ENCODE results near the gene SLC25A21. TPM values are rescaled to one million over a fixed set of nuclear protein-coding genes. Genes with fewer than 3 reads are reported as not detected.

SLC25A21 gene
- total RNA-seq, 1 donor from 2014 or later, result not detected

GRCh38 chr14:36951380-36951911 is 221.0 kb downstream of the SLC25A21 start:
- no peak for TF ChIP-seq CTCF (IDR thresholded peaks at IDR 0.05)
- Mint-ChIP-seq H3K36me3 (ENCODE audit: low read depth) (no peaks in the 10 kb centered on the region), H3K4me1 (no peaks in the 10 kb centered on the region), H3K27me3 (no peaks in the 10 kb centered on the region), H3K9me3 (no peaks in the 10 kb centered on the region), H3K27ac (no peak overlapping the region), H3K4me3 (no peak overlapping the region)
- ChIA-PET CTCF (no interaction called here), POLR2A (no interaction called here)
- no peak for ATAC-seq (ENCODE audit: low read depth)
- DNase-seq, result no peak
- intact Hi-C loops (cut with micrococcal nuclease), result no loop called here

- Mint-ChIP-seq H3K36me3 (ENCODE audit: low read depth) (no peaks in the 10 kb centered on the region), H3K27ac (no peak overlapping the region), H3K4me3 (no peak overlapping the region), H3K4me1 (no peaks in the 10 kb centered on the region), H3K27me3 (no peaks in the 10 kb centered on the region), H3K9me3 (no peaks in the 10 kb centered on the region)
- ATAC-seq (ENCODE audit: low read depth) (no peak), DNase-seq (no peak)
- no peak for TF ChIP-seq CTCF (IDR thresholded peaks at IDR 0.05)
- POLR2A ChIA-PET, result no interaction called here
- CTCF ChIA-PET, result no interaction called here
- intact Hi-C loops (cut with micrococcal nuclease), result no loop called here
Observed at GRCh38 chr14:36950812-36951211, 221.6 kb downstream of the SLC25A21 start.

- POLR2A ChIA-PET, result no interaction called here
- H3K27me3 Mint-ChIP-seq, result no peaks in the 10 kb centered on the region
- no peak for TF ChIP-seq CTCF (IDR thresholded peaks at IDR 0.05)
- H3K4me1 Mint-ChIP-seq, result no peaks in the 10 kb centered on the region
- no peaks in the 10 kb centered on the region for H3K36me3 Mint-ChIP-seq (ENCODE audit: low read depth)
- H3K4me3 Mint-ChIP-seq, result no peak overlapping the region
- CTCF ChIA-PET, result no interaction called here
- ATAC-seq (ENCODE audit: low read depth), result no peak
- intact Hi-C loops (cut with micrococcal nuclease), result no loop called here
- no peak overlapping the region for H3K27ac Mint-ChIP-seq
- DNase-seq, result no peak
- H3K9me3 Mint-ChIP-seq, result no peaks in the 10 kb centered on the region
Observed at GRCh38 chr14:36949371-36949770, 223.0 kb downstream of the SLC25A21 start.

- no peaks in the 10 kb centered on the region for H3K4me1 Mint-ChIP-seq
- H3K27ac Mint-ChIP-seq, result no peak overlapping the region
- ATAC-seq (ENCODE audit: low read depth) (no peak), DNase-seq (no peak)
- H3K4me3 Mint-ChIP-seq, result no peak overlapping the region
- H3K27me3 Mint-ChIP-seq, result no peaks in the 10 kb centered on the region
- CTCF ChIA-PET, result no interaction called here
- no peaks in the 10 kb centered on the region for H3K9me3 Mint-ChIP-seq
- H3K36me3 Mint-ChIP-seq (ENCODE audit: low read depth), result no peaks in the 10 kb centered on the region
- POLR2A ChIA-PET, result no interaction called here
- intact Hi-C loops (cut with micrococcal nuclease), result no loop called here
- TF ChIP-seq CTCF (IDR thresholded peaks at IDR 0.05), result no peak
Observed at GRCh38 chr14:36948157-36948859, 224.1 kb downstream of the SLC25A21 start.

GRCh38 chr14:36947362-36947761 is 225.0 kb downstream of the SLC25A21 start:
- no peak overlapping the region for H3K27ac Mint-ChIP-seq
- ATAC-seq (ENCODE audit: low read depth) (no peak), DNase-seq (no peak)
- no peak overlapping the region for H3K4me3 Mint-ChIP-seq
- POLR2A ChIA-PET, result no interaction called here
- CTCF ChIA-PET, result no interaction called here
- no peaks in the 10 kb centered on the region for H3K27me3 Mint-ChIP-seq
- H3K4me1 Mint-ChIP-seq, result no peaks in the 10 kb centered on the region
- intact Hi-C loops (cut with micrococcal nuclease), result no loop called here
- no peaks in the 10 kb centered on the region for H3K9me3 Mint-ChIP-seq
- H3K36me3 Mint-ChIP-seq (ENCODE audit: low read depth), result no peaks in the 10 kb centered on the region
- TF ChIP-seq CTCF (IDR thresholded peaks at IDR 0.05), result no peak

Measured in activated B cell treated with CpG ODN at 0.5 μM for 24 hours (primary cell).